AG09309 (cell line): Measurements from ENCODE around the gene SETD9.

Experiments
- DNase-seq: peaks from one replicate; pipeline ENCODE4 v3.0.0-alpha.2; 2010; ENCODE audit warnings: low read depth
- H3K4me3 ChIP-seq: 2 replicates; pipeline ENCODE4 v1.5.1; 2011; ENCODE audit warnings: mild to moderate bottlenecking, low read depth, low read length, moderate library complexity; ENCODE audit not compliant: control insufficient read depth
- TF ChIP-seq, protein P1 (sequence below): IDR thresholded peaks from 2 replicates; pipeline ENCODE4 v1.5.1; 2011; ENCODE audit warnings: mild to moderate bottlenecking, low read depth, low read length, inconsistent platforms; ENCODE audit not compliant: insufficient read depth, control insufficient read depth; ENCODE audit errors: missing control alignments

The SETD9 gene, protein sequence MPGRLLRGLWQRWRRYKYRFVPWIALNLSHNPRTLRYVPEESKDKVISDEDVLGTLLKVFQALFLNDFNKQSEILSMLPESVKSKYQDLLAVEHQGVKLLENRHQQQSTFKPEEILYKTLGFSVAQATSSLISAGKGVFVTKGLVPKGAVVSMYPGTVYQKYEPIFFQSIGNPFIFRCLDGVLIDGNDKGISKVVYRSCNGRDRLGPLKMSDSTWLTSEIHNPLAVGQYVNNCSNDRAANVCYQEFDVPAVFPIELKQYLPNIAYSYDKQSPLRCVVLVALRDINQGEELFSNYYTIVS

GRCh38 chr5:56909294-56910209 is at the start of gene SETD9:
Gene SETD9, plus strand, starts transcription at chr5:56909596. Its CDS starts 50 bp downstream, at chr5:56909646.
- peak within 1 kb of the TSS; percentile 79 for H3K4me3 ChIP-seq
- TF ChIP-seq, protein P1, sequence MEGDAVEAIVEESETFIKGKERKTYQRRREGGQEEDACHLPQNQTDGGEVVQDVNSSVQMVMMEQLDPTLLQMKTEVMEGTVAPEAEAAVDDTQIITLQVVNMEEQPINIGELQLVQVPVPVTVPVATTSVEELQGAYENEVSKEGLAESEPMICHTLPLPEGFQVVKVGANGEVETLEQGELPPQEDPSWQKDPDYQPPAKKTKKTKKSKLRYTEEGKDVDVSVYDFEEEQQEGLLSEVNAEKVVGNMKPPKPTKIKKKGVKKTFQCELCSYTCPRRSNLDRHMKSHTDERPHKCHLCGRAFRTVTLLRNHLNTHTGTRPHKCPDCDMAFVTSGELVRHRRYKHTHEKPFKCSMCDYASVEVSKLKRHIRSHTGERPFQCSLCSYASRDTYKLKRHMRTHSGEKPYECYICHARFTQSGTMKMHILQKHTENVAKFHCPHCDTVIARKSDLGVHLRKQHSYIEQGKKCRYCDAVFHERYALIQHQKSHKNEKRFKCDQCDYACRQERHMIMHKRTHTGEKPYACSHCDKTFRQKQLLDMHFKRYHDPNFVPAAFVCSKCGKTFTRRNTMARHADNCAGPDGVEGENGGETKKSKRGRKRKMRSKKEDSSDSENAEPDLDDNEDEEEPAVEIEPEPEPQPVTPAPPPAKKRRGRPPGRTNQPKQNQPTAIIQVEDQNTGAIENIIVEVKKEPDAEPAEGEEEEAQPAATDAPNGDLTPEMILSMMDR = no peak
- DNase-seq = peak; percentile 80

GRCh38 chr5:56861893-56862485 is 47.4 kb upstream of the SETD9 start:
- TF ChIP-seq, protein P1 = no peak
- no peak for DNase-seq
- no peak overlapping the region for H3K4me3 ChIP-seq

DNA sequence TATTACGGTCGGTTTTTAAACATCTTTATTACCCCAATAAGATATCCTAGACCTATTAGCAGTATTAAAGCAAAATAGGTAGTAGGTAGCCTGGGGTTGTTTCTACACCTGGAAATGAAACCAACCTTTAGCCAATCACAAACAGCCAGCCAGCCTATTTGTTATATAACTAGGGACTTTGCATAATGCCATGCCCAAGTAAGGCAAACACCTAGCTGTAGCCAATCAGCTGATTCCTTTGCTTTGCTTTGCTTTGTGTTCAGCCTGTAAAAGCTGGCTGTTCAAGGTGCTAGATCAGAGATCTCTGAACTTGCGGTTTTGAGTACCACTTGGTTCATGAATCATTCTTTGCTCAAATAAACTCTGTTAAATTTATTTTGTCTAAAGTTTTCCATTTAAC is 46.5 kb upstream of the SETD9 start:
- TF ChIP-seq, protein P1 = no peak
- DNase-seq = no peak
- no peak overlapping the region for H3K4me3 ChIP-seq

DNA sequence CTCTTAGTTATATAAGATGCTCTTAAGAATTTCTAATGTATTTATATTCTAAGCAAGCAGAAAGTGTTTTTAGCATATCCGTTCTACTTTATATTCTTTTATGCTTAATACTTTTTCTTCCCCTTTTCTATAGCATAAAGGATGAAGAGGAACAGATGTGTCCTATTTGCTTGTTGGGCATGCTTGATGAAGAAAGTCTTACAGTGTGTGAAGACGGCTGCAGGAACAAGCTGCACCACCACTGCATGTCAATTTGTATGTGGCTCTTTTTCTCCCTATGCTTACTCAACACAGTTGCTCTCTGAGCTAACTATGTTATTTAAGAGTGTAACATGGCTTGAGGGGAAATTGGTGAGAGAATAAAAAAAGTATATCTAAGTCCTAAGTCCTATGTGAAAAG is 37.6 kb upstream of the SETD9 start:
- H3K4me3 ChIP-seq = no peak overlapping the region
- TF ChIP-seq, protein P1 = no peak

DNA sequence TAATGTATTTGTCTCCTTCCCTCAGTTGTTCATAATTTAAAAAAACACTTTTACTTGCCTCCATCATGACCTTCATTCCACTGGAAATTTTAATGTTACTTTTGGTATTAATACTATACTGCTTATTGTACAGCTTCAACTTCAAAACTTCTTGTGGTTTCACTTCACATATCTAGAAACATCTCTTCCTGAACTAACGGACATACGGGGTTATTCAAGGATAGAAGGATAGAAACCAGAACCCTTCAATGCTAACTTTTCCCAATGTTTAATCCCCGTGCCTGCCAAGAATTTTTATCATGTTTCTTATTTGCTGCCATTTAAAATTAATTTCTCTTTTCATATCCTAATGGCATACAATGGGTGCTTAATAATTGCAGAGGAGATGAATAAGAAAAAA is 36.3 kb upstream of the SETD9 start:
- no peak overlapping the region for H3K4me3 ChIP-seq
- DNase-seq = no peak
- TF ChIP-seq, protein P1 = no peak

More for the DNA sequence above, 37.6 kb upstream of the SETD9 start:
- no peak for DNase-seq

DNA sequence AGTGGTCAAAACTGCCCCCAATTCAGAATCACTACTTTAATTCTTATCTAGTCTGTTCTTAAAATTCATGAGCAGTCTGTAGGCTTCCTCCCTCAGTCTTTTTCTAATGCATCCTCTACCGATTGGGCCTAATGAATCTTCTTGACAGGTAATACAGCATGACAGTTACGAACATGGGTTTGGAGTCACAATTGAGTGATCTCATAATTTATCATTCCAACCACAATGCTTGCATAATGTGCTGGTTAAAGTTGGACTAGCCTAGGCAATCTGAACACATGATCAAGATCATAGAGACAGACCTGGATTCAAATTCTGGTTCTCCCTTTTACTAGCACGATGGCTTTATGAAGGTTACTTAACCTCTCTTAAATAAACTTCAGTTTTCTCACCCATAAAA is 33.1 kb upstream of the SETD9 start:
- no peak overlapping the region for H3K4me3 ChIP-seq
- DNase-seq = no peak
- TF ChIP-seq, protein P1 = no peak
